PC-9 (cell line): Measurements from ENCODE around the gene CACNA1B.

Experiments used
- EZH2 ChIP-seq: fragments of 200-600 bp; sonication (generic); IDR thresholded peaks from 2 replicates; pipeline ENCODE4 v1.8.0; 2017; ENCODE audit warnings: antibody characterized with exemption, low read depth
- TF ChIP-seq, protein P1 (sequence below): fragments of 200-600 bp; sonication (generic); conservative IDR thresholded peaks from 2 replicates; pipeline ENCODE4 v1.6.1; 2017; ENCODE audit warnings: mixed run types, antibody characterized with exemption, mild to moderate bottlenecking, moderate library complexity

- TF ChIP-seq, protein P1, sequence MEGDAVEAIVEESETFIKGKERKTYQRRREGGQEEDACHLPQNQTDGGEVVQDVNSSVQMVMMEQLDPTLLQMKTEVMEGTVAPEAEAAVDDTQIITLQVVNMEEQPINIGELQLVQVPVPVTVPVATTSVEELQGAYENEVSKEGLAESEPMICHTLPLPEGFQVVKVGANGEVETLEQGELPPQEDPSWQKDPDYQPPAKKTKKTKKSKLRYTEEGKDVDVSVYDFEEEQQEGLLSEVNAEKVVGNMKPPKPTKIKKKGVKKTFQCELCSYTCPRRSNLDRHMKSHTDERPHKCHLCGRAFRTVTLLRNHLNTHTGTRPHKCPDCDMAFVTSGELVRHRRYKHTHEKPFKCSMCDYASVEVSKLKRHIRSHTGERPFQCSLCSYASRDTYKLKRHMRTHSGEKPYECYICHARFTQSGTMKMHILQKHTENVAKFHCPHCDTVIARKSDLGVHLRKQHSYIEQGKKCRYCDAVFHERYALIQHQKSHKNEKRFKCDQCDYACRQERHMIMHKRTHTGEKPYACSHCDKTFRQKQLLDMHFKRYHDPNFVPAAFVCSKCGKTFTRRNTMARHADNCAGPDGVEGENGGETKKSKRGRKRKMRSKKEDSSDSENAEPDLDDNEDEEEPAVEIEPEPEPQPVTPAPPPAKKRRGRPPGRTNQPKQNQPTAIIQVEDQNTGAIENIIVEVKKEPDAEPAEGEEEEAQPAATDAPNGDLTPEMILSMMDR: no peak
- TF ChIP-seq EZH2: no peak
These were observed 226.9 kb downstream of the CACNA1B start for GRCh38 chr9:138104251-138105122.
